ENCODE results near the gene STOM. TPM values are rescaled to one million over a fixed set of nuclear protein-coding genes. Genes with fewer than 3 reads are reported as not detected.

The STOM gene, protein sequence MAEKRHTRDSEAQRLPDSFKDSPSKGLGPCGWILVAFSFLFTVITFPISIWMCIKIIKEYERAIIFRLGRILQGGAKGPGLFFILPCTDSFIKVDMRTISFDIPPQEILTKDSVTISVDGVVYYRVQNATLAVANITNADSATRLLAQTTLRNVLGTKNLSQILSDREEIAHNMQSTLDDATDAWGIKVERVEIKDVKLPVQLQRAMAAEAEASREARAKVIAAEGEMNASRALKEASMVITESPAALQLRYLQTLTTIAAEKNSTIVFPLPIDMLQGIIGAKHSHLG
- 175 and 228 TPM in 2 replicates for total RNA-seq

DNA sequence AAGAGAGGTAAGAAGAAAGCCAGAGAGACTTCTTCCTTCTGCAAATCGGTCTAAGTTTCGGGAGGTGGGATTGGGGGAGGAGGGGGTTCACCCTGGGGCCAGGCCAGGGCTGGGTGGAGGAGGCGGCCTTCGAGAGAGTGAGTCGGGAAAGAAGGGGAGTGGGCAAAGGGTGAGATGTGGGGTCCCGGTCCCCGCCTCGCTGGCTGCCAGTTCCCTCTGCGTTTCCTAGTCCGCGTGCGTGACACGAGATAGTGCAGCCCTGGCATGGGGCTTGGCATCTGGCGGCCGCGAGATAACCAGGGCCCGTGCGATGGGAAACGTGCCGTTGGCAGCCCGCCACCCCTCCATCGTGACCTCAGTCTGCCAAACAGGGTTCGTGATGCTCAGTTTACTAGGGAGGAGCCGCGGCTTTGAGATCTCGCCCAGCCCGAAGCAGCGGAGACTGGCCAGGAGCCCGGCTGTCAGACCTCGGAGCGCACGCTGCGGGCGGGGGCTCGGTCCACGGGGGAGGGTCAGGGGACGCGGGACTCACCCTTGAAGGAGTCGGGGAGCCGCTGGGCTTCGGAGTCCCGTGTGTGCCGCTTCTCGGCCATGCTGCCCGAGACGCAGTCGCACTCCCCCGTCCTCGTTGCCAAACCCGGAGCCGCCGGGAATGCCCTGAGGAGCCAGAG lies at the start of gene STOM:
TSS of gene STOM (minus strand) at position 656 of the 671 bp plus-strand sequence. CDS start at position 593, 63 bp downstream.

Other genes with a start within 250 kb of the STOM start
- 25.4 and 34.2 TPM in 2 replicates for gene RAB14, start 168.4 kb downstream of the STOM start, total RNA-seq
- 366 and 382 TPM in 2 replicates for gene GSN, start 102.1 kb downstream of the STOM start, total RNA-seq
- 0.18 and 0.19 TPM in 2 replicates for gene GGTA1, start 129.6 kb upstream of the STOM start, total RNA-seq